GM12872 (cell line): Measurements from ENCODE around the gene DOK4.

Experiments used
- TF ChIP-seq, protein P1 (sequence below): IDR thresholded peaks from 3 replicates; pipeline ENCODE4 v1.5.1; 2011; ENCODE audit warnings: low read depth, mild to moderate bottlenecking, low read length, moderate library complexity; ENCODE audit not compliant: insufficient read depth

Gene DOK4

DNA sequence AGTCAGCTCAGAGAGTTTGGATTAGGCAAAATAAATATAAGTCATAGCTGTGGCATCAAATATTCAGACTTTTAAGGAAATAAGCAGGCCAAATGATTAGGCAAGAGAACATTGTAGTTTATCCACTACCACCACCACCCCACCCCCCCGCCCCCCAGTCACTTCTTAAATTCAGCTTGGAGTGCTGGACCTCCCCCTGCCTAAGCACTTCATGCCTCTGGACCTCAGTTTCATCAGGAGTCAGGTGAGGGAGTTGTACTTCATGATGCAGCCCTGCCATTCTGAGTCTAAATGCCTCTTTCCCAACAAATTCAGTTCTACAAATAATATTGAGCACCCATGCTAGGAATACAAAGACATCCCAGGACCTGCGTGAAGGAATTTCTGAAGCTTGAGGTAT lies 21.8 kb downstream of the DOK4 start:
- TF ChIP-seq, protein P1, sequence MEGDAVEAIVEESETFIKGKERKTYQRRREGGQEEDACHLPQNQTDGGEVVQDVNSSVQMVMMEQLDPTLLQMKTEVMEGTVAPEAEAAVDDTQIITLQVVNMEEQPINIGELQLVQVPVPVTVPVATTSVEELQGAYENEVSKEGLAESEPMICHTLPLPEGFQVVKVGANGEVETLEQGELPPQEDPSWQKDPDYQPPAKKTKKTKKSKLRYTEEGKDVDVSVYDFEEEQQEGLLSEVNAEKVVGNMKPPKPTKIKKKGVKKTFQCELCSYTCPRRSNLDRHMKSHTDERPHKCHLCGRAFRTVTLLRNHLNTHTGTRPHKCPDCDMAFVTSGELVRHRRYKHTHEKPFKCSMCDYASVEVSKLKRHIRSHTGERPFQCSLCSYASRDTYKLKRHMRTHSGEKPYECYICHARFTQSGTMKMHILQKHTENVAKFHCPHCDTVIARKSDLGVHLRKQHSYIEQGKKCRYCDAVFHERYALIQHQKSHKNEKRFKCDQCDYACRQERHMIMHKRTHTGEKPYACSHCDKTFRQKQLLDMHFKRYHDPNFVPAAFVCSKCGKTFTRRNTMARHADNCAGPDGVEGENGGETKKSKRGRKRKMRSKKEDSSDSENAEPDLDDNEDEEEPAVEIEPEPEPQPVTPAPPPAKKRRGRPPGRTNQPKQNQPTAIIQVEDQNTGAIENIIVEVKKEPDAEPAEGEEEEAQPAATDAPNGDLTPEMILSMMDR: no peak

DNA sequence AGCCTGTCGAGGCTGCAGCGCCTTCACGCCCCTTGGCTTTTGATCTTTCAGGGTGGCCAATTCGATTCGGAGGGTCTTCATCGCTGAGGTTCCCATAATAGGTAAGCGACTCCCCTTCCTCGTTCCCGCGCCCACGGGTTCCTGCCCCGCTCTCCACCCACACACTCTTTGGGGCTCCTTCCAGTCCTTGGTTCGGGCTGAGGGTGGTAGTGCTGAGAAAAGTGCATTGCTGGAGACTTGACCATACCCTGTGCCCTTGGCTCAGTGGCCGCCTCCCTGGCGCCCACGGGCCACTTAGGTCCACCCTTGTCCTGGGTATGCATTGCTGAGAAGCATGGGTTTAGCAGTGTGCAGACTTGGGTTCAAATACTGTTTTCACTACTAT lies 23.3 kb downstream of the DOK4 start:
- TF ChIP-seq, protein P1: no peak

- TF ChIP-seq, protein P1: peak; percentile 97
Measured at GRCh38 chr16:57462209-57462977, 23.9 kb downstream of the DOK4 start, which contains the start of gene POLR2C. POLR2C (plus strand) TSS chr16:57462679; CDS start chr16:57462725, 46 bp downstream.

- TF ChIP-seq, protein P1: no peak
Measured at GRCh38 chr16:57452021-57452420, 34.3 kb downstream of the DOK4 start.

DNA sequence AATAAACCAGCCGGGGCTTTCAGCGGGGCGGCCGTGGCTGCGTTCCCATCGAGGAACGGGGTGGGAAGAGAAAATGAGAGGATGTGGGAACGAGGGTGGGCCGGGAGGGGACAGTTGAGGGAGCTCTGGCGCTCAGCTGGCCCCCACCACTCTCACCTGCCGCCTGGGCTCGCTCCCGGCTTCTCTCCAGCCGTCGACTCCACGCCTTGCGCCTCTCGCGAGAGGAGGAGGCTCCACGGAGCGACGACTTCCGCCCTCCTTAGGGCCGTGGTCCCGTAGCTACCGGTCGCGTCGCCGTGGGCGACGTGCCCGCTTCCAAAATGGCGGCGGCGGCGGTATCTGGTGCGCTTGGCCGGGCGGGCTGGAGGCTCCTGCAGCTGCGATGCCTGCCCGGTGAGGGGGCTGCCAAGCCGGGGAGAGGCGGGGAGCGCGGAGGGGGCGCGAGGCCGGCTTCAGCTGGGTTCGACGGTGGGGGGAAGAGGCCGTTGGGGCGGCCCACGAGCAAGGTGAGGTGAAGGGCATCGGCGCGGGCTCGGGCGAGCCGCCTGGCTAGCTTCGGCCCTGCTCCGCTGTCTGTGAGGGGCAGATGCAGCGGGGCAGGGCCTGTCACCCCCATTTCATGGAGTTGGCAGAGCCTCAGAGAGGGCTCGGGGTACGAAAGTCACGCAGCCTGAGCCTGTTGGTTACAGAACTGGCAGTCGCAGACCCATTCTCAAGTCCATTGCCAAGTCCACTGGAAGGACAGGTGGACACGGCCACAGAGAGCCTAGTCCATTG lies 38.9 kb downstream of the DOK4 start, which contains the start of the genes CIAPIN1 and COQ9:
CIAPIN1 (minus strand) TSS at position 200 of the 777 bp plus-strand sequence. CDS start 6,457 bp downstream, outside the sequence.
COQ9 (plus strand) TSS at position 294 of the 777 bp plus-strand sequence; CDS start at position 321, 27 bp downstream.
- TF ChIP-seq, protein P1: 0 out of 3 replicates have a peak, but pooled peaks have one; percentile 8

DNA sequence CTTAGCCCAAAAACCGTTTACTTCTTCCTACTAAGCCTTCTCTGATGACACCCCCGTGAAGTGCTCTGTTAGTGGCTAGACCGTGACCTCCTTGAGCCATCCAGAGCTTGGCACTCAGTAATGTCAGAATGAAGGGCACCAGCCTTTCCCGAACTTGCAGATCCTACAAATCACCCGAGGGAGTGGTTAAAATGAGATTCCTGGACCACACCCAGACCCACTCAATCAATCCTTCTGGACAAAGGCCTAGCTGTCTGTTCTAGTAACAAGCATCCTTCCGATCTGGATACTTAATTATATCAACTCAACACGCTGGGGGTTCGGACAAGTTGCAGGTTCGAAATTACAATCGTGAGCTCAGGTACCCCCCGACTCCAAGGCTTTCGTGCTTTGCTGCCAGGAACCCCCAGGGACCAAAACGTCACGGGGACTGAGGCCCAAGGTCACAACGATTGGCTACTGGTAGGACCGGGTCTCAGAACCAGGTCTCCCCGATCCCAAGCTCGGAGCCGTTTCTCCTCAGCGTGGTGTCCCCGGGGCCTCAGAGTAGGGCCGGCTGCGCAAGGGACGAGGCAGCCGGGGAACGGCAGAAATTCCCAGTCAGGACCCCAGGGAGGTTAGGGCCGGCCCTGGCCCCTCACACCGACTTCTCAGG lies 39.6 kb downstream of the DOK4 start:
- TF ChIP-seq, protein P1: no peak

GRCh38 chr16:57445510-57445909 lies 40.8 kb downstream of the DOK4 start:
- TF ChIP-seq, protein P1: no peak
